HCT116 (cell line): ENCODE results near the gene C10orf90. TPM values are rescaled to one million over a fixed set of nuclear protein-coding genes. Genes with fewer than 3 reads are reported as not detected.

Source experiments
- ATAC-seq: fragments of 200-7000 bp; cut with Tn5 transposase; 2 replicates; pipeline ENCODE4 v1.9.1; 2020; ENCODE audit warnings: mild to moderate bottlenecking, moderate library complexity
- BruUV-seq: library from RNA; stranded (reverse); fragments of 400-500 nt; replicated peaks from 2 replicates; lab custom pipeline; 2021; lab: Mats Ljungman, UMichigan
- CTCF ChIA-PET: fragments of 300-600 bp; sonication (Branson Sonifier 250); formaldehyde crosslinking; loops from one replicate; lab custom pipeline; 2021; ENCODE audit warnings: antibody characterized with exemption; lab: Charles Lee
- POLR2A ChIA-PET: fragments of 300-600, 350-600 bp; sonication (Branson Sonifier 250); formaldehyde crosslinking; loops from one replicate; lab custom pipeline; 2021; ENCODE audit warnings: antibody characterized with exemption; lab: Charles Lee
- RAD21 ChIA-PET, 2 experiments: fragments of 300-600 bp; sonication (Branson Sonifier 250); formaldehyde crosslinking; loops; one replicate each; lab custom pipeline; 2023; ENCODE audit warnings: low total read pairs in 2 of 2; ENCODE audit not compliant: uncharacterized antibody in 2 of 2, unreplicated experiment in 2 of 2, low non-redundant PET in 1 of 2; lab: Charles Lee
- DNase-seq: peaks from one replicate; pipeline ENCODE4 v3.0.0-alpha.2; 2010; ENCODE audit warnings: low read depth, low spot score
- H2AFZ ChIP-seq: fragments of 200-600 bp; shearing (Covaris generic), sonication (generic); 2 replicates; pipeline ENCODE4 v1.6.1; 2017; ENCODE audit warnings: low read depth, mixed run types, mixed read lengths, antibody characterized with exemption, low read length; ENCODE audit not compliant: poor library complexity, severe bottlenecking
- H3K27ac ChIP-seq: 2 replicates; pipeline ENCODE4 v1.5.1; 2012; ENCODE audit warnings: low read depth, low read length
- H3K27me3 ChIP-seq: fragments of 200-600 bp; sonication (generic); 2 replicates; pipeline ENCODE4 v1.6.1; 2016; ENCODE audit warnings: mixed run types, low read length, mixed read lengths; ENCODE audit not compliant: insufficient read depth
- H3K36me3 ChIP-seq, 2 experiments: fragments of 200-500 bp in 1 of 2; fragments of 200-600 bp in 1 of 2; sonication (Bioruptor generic) in 1 of 2; sonication (generic) in 1 of 2; 2 replicates each; pipeline versions ENCODE4 v1.5.1 to v1.6.1; 2014 to 2016; ENCODE audit warnings: low read length in 2 of 2, inconsistent platforms in 1 of 2, mixed read lengths in 1 of 2, mixed run types in 1 of 2; ENCODE audit not compliant: insufficient read depth in 2 of 2, control insufficient read depth in 1 of 2
- H3K4me1 ChIP-seq, 2 experiments: fragments of 200-600 bp in 1 of 2; sonication (generic) in 1 of 2; 2 replicates each; pipeline versions ENCODE4 v1.5.1 to v1.6.1; 2012 to 2017; ENCODE audit warnings: low read length in 2 of 2, inconsistent platforms in 1 of 2, mild to moderate bottlenecking in 1 of 2, mixed read lengths in 1 of 2, mixed run types in 1 of 2, moderate library complexity in 1 of 2; ENCODE audit not compliant: insufficient read depth in 2 of 2, control insufficient read depth in 1 of 2
- H3K4me2 ChIP-seq: fragments of 200-600 bp; sonication (generic); 2 replicates; pipeline ENCODE4 v1.6.1; 2017; ENCODE audit warnings: mixed run types, low read length, mixed read lengths
- H3K4me3 ChIP-seq, 2 experiments: fragments of 200-600 bp in 1 of 2; sonication (generic) in 1 of 2; replicated peaks in 1 of 2; 2 replicates each; pipeline ENCODE4 v1.5.1; 2011 to 2016; ENCODE audit warnings: low read length in 2 of 2, control low read depth in 1 of 2, low read depth in 1 of 2, mild to moderate bottlenecking in 1 of 2, mixed read lengths in 1 of 2, mixed run types in 1 of 2
- H3K79me2 ChIP-seq: fragments of 200-600 bp; sonication (generic); 2 replicates; pipeline ENCODE4 v1.6.1; 2017; ENCODE audit warnings: mild to moderate bottlenecking, mixed run types, low read length, moderate library complexity, mixed read lengths; ENCODE audit not compliant: insufficient read depth
- H3K9ac ChIP-seq: fragments of 200-600 bp; sonication (generic); 2 replicates; pipeline ENCODE4 v1.6.1; 2016; ENCODE audit warnings: low read length, mixed read lengths
- H3K9me2 ChIP-seq: fragments of 200-600 bp; sonication (generic), shearing (Covaris generic); 2 replicates; pipeline ENCODE4 v1.6.1; 2017; ENCODE audit warnings: mixed run types, mild to moderate bottlenecking, moderate library complexity; ENCODE audit not compliant: insufficient read depth
- H3K9me3 ChIP-seq, 2 experiments: fragments of 200-500 bp in 1 of 2; fragments of 200-600 bp in 1 of 2; sonication (Bioruptor generic) in 1 of 2; sonication (generic) in 1 of 2; 2 replicates each; pipeline ENCODE4 v1.6.1; 2014 to 2017; ENCODE audit warnings: low read length in 2 of 2, mixed read lengths in 2 of 2, inconsistent platforms in 1 of 2, low read depth in 1 of 2, mild to moderate bottlenecking in 1 of 2, mixed run types in 1 of 2, moderate library complexity in 1 of 2; ENCODE audit not compliant: control insufficient read depth in 1 of 2, insufficient read depth in 1 of 2
- H4K20me1 ChIP-seq: fragments of 200-600 bp; sonication (generic), shearing (Covaris generic); 2 replicates; pipeline ENCODE4 v1.6.1; 2017; ENCODE audit warnings: mixed run types, mild to moderate bottlenecking, moderate library complexity; ENCODE audit not compliant: insufficient read depth
- CEBPB ChIP-seq: IDR thresholded peaks from 2 replicates; pipeline ENCODE4 v1.6.1; 2012; ENCODE audit warnings: low read depth
- EGR1 ChIP-seq: IDR thresholded peaks from 2 replicates; pipeline ENCODE4 v1.6.1; 2012; ENCODE audit warnings: low read depth
- EZH2 ChIP-seq: fragments of 200-600 bp; sonication (generic); IDR thresholded peaks from 2 replicates; pipeline ENCODE4 v1.6.1; 2017; ENCODE audit warnings: antibody characterized with exemption, mixed run types
- EZH2phosphoT487 ChIP-seq: fragments of 200-600 bp; IDR thresholded peaks from 2 replicates; pipeline ENCODE4 v1.6.1; 2018; ENCODE audit warnings: antibody characterized with exemption, borderline replicate concordance
- JUND ChIP-seq: IDR thresholded peaks from 2 replicates; pipeline ENCODE4 v1.6.1; 2012
- REST ChIP-seq: IDR thresholded peaks from 2 replicates; pipeline ENCODE4 v1.6.1; 2012; ENCODE audit warnings: low read depth
- SRF ChIP-seq: IDR thresholded peaks from 2 replicates; pipeline ENCODE4 v1.6.1; 2012; ENCODE audit warnings: low read depth
- ZNF274 ChIP-seq: fragments of 200-500 bp; sonication (Bioruptor generic); IDR thresholded peaks from 2 replicates; pipeline ENCODE4 v1.6.1; 2014; ENCODE audit warnings: mild to moderate bottlenecking, low read depth, low read length, inconsistent platforms
- intact Hi-C: fragments of 100-400 bp; cut with micrococcal nuclease; formaldehyde crosslinking; loops from 2 replicates; pipeline ENCODE4 v1.10.0; 2022
- total RNA-seq: library from RNA; stranded (reverse); gene quantifications from one replicate; pipeline ENCODE4 v1.2.1, GENCODE V29; 2021; ENCODE audit not compliant: unreplicated experiment
- TF ChIP-seq, protein P1 (sequence below): IDR thresholded peaks from 2 replicates; pipeline ENCODE4 v1.6.1; 2011; ENCODE audit warnings: mild to moderate bottlenecking, low read length, moderate library complexity; ENCODE audit not compliant: insufficient replicate concordance; ENCODE audit errors: extremely low read depth
- TF ChIP-seq, protein P2 (sequence below), 3 experiments: fragments of 200-600 bp in 1 of 3; sonication (generic) in 1 of 3; IDR thresholded peaks in 2 of 3; conservative IDR thresholded peaks in 1 of 3; 2 replicates each; pipeline ENCODE4 v1.5.1; 2012 to 2017; ENCODE audit warnings: low read depth in 2 of 3, low read length in 2 of 3, antibody characterized with exemption in 1 of 3, borderline replicate concordance in 1 of 3, control low read depth in 1 of 3, mild to moderate bottlenecking in 1 of 3, mixed read lengths in 1 of 3, mixed run types in 1 of 3, moderate library complexity in 1 of 3; ENCODE audit not compliant: insufficient read depth in 1 of 3

The C10orf90 gene
- total RNA-seq, 1 experiment from 2014 or later = not detected

DNA sequence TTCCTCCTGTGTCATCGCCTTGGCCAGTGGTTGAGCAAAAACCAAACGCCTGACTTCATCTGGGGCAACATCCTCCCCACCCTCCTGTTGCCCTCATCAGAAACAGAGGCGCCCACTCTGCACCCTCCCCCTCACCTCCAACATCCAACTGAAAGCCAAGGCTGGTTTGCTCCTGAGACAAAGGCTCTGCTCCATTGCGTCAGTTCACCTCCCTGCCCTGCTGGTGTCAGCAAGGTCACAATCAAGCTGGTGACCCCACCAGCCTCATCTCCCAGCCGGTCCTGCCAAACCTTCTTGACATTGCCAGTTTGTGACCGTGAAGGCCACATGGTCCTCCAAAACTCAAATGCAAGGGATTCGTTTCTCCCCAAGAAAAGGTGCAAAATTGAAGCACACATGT is 150.5 kb downstream of the C10orf90 start (continued):
- TF ChIP-seq, protein P1, sequence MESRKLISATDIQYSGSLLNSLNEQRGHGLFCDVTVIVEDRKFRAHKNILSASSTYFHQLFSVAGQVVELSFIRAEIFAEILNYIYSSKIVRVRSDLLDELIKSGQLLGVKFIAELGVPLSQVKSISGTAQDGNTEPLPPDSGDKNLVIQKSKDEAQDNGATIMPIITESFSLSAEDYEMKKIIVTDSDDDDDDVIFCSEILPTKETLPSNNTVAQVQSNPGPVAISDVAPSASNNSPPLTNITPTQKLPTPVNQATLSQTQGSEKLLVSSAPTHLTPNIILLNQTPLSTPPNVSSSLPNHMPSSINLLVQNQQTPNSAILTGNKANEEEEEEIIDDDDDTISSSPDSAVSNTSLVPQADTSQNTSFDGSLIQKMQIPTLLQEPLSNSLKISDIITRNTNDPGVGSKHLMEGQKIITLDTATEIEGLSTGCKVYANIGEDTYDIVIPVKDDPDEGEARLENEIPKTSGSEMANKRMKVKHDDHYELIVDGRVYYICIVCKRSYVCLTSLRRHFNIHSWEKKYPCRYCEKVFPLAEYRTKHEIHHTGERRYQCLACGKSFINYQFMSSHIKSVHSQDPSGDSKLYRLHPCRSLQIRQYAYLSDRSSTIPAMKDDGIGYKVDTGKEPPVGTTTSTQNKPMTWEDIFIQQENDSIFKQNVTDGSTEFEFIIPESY = no peak
- TF ChIP-seq JUND = no peak

GRCh38 chr10:126519185-126519584 is 151.3 kb downstream of the C10orf90 start:
- no peak overlapping the region for H3K4me3 ChIP-seq
- no peaks in the 10 kb centered on the region for H3K9me2 ChIP-seq
- RAD21 ChIA-PET = no interaction called here
- no peaks in the 10 kb centered on the region for H3K79me2 ChIP-seq
- CTCF ChIA-PET = no interaction called here
- ATAC-seq (no peak), DNase-seq (no peak)
- POLR2A ChIA-PET = no interaction called here
- peaks cover 27% of the 10 kb centered on the region for H3K27me3 ChIP-seq
- TF ChIP-seq EZH2 = no peak
- no peak for TF ChIP-seq REST
- no peak for TF ChIP-seq EGR1
- TF ChIP-seq, protein P2, sequence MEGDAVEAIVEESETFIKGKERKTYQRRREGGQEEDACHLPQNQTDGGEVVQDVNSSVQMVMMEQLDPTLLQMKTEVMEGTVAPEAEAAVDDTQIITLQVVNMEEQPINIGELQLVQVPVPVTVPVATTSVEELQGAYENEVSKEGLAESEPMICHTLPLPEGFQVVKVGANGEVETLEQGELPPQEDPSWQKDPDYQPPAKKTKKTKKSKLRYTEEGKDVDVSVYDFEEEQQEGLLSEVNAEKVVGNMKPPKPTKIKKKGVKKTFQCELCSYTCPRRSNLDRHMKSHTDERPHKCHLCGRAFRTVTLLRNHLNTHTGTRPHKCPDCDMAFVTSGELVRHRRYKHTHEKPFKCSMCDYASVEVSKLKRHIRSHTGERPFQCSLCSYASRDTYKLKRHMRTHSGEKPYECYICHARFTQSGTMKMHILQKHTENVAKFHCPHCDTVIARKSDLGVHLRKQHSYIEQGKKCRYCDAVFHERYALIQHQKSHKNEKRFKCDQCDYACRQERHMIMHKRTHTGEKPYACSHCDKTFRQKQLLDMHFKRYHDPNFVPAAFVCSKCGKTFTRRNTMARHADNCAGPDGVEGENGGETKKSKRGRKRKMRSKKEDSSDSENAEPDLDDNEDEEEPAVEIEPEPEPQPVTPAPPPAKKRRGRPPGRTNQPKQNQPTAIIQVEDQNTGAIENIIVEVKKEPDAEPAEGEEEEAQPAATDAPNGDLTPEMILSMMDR (IDR thresholded peaks at IDR 0.05 in 2 of 3, conservative IDR thresholded peaks at IDR 0.05 in 1 of 3; ENCODE audit: borderline replicate concordance in 1 of 3, insufficient read depth in 1 of 3, low read depth in 2 of 3, low read length in 2 of 3) = no peak
- TF ChIP-seq ZNF274 = no peak
- no peak for TF ChIP-seq SRF
- no peak for TF ChIP-seq EZH2phosphoT487
- no peak for TF ChIP-seq CEBPB
- H3K9me3 ChIP-seq = no peaks in the 10 kb centered on the region
- no peak overlapping the region for H2AFZ ChIP-seq
- no peaks in the 10 kb centered on the region for H4K20me1 ChIP-seq
- no peaks in the 10 kb centered on the region for H3K36me3 ChIP-seq
- H3K4me2 ChIP-seq = no peak overlapping the region
- no peak overlapping the region for H3K9ac ChIP-seq
- peaks cover 2 to 5% of the 10 kb centered on the region in 2 experiments; a peak in 1 of 4 replicates for H3K4me1 ChIP-seq
- H3K27ac ChIP-seq = no peak overlapping the region
- BruUV-seq = no TSS peak
- intact Hi-C loops = no loop called here
